K562 (cell line): ENCODE data around the gene AIFM3. TPM values are rescaled to one million over a fixed set of nuclear protein-coding genes. Genes with fewer than 3 reads are reported as not detected.

Source experiments
- ATF3 ChIP-seq, 2 experiments: fragments of 450-650 bp in 1 of 2; sonication (generic) in 1 of 2; formaldehyde crosslinking in 1 of 2; IDR thresholded peaks in 1 of 2; conservative IDR thresholded peaks in 1 of 2; 2 replicates each; pipeline versions ENCODE4 v1.6.1 to v1.8.1; 2016 to 2023; ENCODE audit warnings: mild to moderate bottlenecking in 2 of 2, moderate library complexity in 2 of 2, inconsistent platforms in 1 of 2, missing genetic modification reagents in 1 of 2
- FOXM1 ChIP-seq, 2 experiments: fragments of 450-650 bp in 1 of 2; sonication (generic) in 1 of 2; formaldehyde crosslinking in 1 of 2; IDR thresholded peaks; 2 replicates each; pipeline versions ENCODE4 v1.6.1 to v1.9.0; 2017 to 2022; ENCODE audit warnings: low read depth in 2 of 2, mild to moderate bottlenecking in 2 of 2, missing genetic modification reagents in 1 of 2, moderate library complexity in 1 of 2
- HOXB6 ChIP-seq: fragments of 250-450 bp; sonication (Bioruptor Pico); IDR thresholded peaks from 2 replicates; pipeline ENCODE4 v1.5.1; 2022; ENCODE audit warnings: mild to moderate bottlenecking, borderline replicate concordance
- MYBL2 ChIP-seq, 2 experiments: fragments of 450-650 bp in 1 of 2; sonication (generic) in 1 of 2; formaldehyde crosslinking in 1 of 2; IDR thresholded peaks; 2 replicates each; pipeline versions ENCODE4 v1.6.1 to v1.8.1; 2017 to 2022; ENCODE audit warnings: borderline replicate concordance in 1 of 2, inconsistent platforms in 1 of 2, low read depth in 1 of 2, mild to moderate bottlenecking in 1 of 2, missing genetic modification reagents in 1 of 2, moderate library complexity in 1 of 2
- NR2F6 ChIP-seq: fragments of 450-650 bp; formaldehyde crosslinking; IDR thresholded peaks from 2 replicates; pipeline ENCODE4 v1.4.0; 2020; ENCODE audit warnings: mild to moderate bottlenecking
- RHOXF2B ChIP-seq: fragments of 250-450 bp; sonication (Bioruptor Pico); conservative IDR thresholded peaks from 2 replicates; pipeline ENCODE4 v1.5.1; 2021
- SMARCA5 ChIP-seq: fragments of 450-650 bp; IDR thresholded peaks from 2 replicates; pipeline ENCODE4 v1.6.1; 2016
- TRIM25 ChIP-seq: fragments of 450-650 bp; IDR thresholded peaks from 2 replicates; pipeline ENCODE4 v1.7.0; 2016; ENCODE audit warnings: borderline replicate concordance
- USF1 ChIP-seq: sonication (generic); formaldehyde crosslinking; IDR thresholded peaks from 2 replicates; pipeline ENCODE4 v1.9.0; 2022; ENCODE audit warnings: mild to moderate bottlenecking, missing genetic modification reagents
- ZBTB17 ChIP-seq: fragments of 450-650 bp; formaldehyde crosslinking; IDR thresholded peaks from 2 replicates; pipeline ENCODE4 v1.4.0; 2020; ENCODE audit warnings: mild to moderate bottlenecking
- ZBTB43 ChIP-seq: sonication (generic); formaldehyde crosslinking; IDR thresholded peaks from 2 replicates; pipeline ENCODE4 v1.8.0; 2023; ENCODE audit warnings: mild to moderate bottlenecking, missing genetic modification reagents
- ZNF232 ChIP-seq: sonication (generic); formaldehyde crosslinking; IDR thresholded peaks from 2 replicates; pipeline ENCODE4 v1.8.0; 2022; ENCODE audit warnings: mild to moderate bottlenecking, missing genetic modification reagents
- ZNF277 ChIP-seq: fragments of 250-450 bp; sonication (Bioruptor Pico); IDR thresholded peaks from 2 replicates; pipeline ENCODE4 v1.8.0; 2022; ENCODE audit warnings: inconsistent platforms, mild to moderate bottlenecking, moderate library complexity, borderline replicate concordance
- ZNF408 ChIP-seq: fragments of 250-450 bp; sonication (Bioruptor Pico); IDR thresholded peaks from 2 replicates; pipeline ENCODE4 v1.4.0; 2020; ENCODE audit warnings: low read depth, mild to moderate bottlenecking, moderate library complexity
- ZNF586 ChIP-seq: fragments of 450-650 bp; formaldehyde crosslinking; conservative IDR thresholded peaks from 2 replicates; pipeline ENCODE4 v1.4.0; 2020; ENCODE audit warnings: mild to moderate bottlenecking, moderate library complexity
- ZZZ3 ChIP-seq: fragments of 450-650 bp; IDR thresholded peaks from 2 replicates; pipeline ENCODE4 v1.6.1; 2016; ENCODE audit warnings: antibody characterized with exemption, mild to moderate bottlenecking, moderate library complexity
- polyA plus RNA-seq, 8 experiments: library from polyadenylated mRNA; depleted of rRNA in 4 of 8; stranded (reverse) in 5 of 8; unstranded in 3 of 8; fragments of >200 nt; fragmentation: Nextera tagmentation in 2 of 8; fragmentation: Illumina TruSeq in 1 of 8; extraction: Ambion mirVana in 2 of 8; extraction: Trizol in 1 of 8; gene quantifications; 2 replicates each; pipeline versions ENCODE4 v1.2.1 to v1.2.3, GENCODE V29; 2011 to 2014; ENCODE audit warnings: inconsistent platforms in 1 of 8, missing spikeins in 1 of 8
- total RNA-seq, 7 experiments: library from RNA; depleted of rRNA in 6 of 7; stranded (reverse); fragments of >200 nt in 6 of 7; fragmentation: Illumina TruSeq in 2 of 7; extraction: Trizol in 2 of 7; gene quantifications; 2 replicates each; pipeline versions ENCODE4 v1.2.1 to v1.2.3, GENCODE V29; 2011 to 2021; ENCODE audit warnings: low replicate concordance in 1 of 7
- TF ChIP-seq, protein P1 (sequence below): sonication (generic); formaldehyde crosslinking; IDR thresholded peaks from 2 replicates; pipeline ENCODE4 v1.8.1; 2022; ENCODE audit warnings: missing genetic modification reagents

AIFM3 gene
- total and polyA plus RNA-seq, 9 of the 15 experiments (the other 6 are each of a cell fraction or from before 2014, with no cell fraction given) = 0.03 to 0.20 (median 0.07) TPM; not detected in 1

DNA sequence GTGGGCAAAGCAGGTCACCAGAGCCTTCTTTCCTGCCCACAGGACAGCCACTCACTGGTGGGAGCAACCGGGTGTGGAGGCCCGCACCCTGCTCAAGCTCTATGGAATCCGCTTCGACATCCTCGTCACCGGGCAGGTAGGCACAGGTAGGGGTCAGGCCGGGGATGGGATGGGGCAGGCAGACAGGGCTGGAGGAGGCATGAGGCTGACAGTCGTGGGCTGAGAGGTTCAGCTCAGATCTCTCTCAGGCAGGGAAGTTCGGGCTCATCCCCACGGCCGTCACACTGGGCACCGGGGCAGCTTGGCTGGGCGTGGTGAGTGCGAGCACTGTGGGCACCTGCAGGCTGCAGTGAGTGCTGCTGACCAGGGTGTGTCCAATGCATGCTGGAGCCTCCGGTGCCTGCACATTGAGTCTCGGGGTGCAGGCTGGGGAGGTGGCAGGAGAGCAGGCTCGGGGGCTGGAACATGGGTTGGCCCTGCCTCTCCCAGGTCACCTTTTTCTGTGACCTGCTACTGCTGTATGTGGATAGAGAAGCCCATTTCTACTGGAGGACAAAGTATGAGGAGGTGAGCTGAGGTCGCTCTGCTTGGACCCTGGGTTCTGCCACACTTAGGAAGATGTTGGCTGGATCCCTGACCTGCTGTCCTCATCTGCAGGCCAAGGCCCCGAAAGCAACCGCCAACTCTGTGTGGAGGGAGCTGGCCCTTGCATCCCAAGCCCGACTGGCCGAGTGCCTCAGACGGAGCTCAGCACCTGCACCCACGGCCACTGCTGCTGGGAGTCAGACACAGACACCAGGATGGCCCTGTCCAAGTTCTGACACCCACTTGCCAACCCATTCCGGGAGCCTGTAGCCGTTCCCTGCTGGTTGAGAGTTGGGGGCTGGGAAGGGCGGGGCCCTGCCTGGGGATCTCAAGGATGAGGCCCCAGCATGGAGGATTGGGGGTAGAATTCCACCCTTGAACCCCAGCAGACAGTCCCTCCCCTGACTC lies 59.0 kb downstream of the AIFM3 start (continued):
- TF ChIP-seq NR2F6 (CRISPR knock-in tag) (peak; percentile 56; the same call in 1 of the 2 replicates), ZNF408 (CRISPR knock-in tag) (0 out of 2 replicates have a peak, but pooled peaks have one; percentile 45), HOXB6 (CRISPR knock-in tag) (0 out of 2 replicates have a peak, but pooled peaks have one; percentile 38), ZNF277 (CRISPR knock-in tag) (peak; percentile 77; the same call in 1 of the 2 replicates), ZBTB43 (no peak), RHOXF2B (CRISPR knock-in tag) (0 out of 2 replicates have a peak, but pooled peaks have one; percentile 54), ZNF586 (CRISPR knock-in tag) (no peak), USF1 (CRISPR knock-in tag) (no peak; the same call in 1 of the 2 replicates), ATF3 (IDR thresholded peaks at IDR 0.05) (no peak), ATF3 (CRISPR knock-in tag; conservative IDR thresholded peaks at IDR 0.05) (no peak), SMARCA5 (no peak), ZNF232 (CRISPR knock-in tag) (no peak), MYBL2 (IDR thresholded peaks at IDR 0.05; ENCODE audit: low read depth) (no peak), MYBL2 (CRISPR knock-in tag; IDR thresholded peaks at IDR 0.05; ENCODE audit: borderline replicate concordance) (no peak), ZZZ3 (no peak), ZBTB17 (CRISPR knock-in tag) (no peak), FOXM1 (IDR thresholded peaks at IDR 0.05; ENCODE audit: low read depth) (no peak), FOXM1 (CRISPR knock-in tag; IDR thresholded peaks at IDR 0.05; ENCODE audit: low read depth) (no peak), TRIM25 (no peak)
- TF ChIP-seq, protein P1, sequence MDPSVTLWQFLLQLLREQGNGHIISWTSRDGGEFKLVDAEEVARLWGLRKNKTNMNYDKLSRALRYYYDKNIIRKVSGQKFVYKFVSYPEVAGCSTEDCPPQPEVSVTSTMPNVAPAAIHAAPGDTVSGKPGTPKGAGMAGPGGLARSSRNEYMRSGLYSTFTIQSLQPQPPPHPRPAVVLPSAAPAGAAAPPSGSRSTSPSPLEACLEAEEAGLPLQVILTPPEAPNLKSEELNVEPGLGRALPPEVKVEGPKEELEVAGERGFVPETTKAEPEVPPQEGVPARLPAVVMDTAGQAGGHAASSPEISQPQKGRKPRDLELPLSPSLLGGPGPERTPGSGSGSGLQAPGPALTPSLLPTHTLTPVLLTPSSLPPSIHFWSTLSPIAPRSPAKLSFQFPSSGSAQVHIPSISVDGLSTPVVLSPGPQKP = 0 out of 2 replicates have a peak, but pooled peaks have one; percentile 38
